ENCODE results near the gene ZNF236.

DNA sequence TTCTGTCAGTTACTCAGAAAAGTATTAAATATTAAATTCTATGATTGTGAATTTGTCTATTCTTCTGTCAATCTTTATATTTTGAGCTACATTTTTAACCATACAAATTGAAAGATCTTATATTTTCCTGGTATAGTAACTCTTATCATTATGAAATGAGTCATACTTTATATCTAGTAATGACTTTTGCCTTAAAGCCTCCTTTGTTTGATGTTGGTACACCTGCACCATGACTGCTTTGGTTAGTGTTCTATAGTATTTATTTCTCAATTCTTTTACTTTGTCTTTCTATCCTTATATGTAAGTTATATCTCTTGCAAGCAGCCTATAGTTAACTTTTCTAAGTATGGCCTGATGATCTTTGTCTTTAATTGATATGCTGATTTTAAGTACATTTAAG is 13.0 kb downstream of the ZNF236 start:
- TF ChIP-seq EZH2 (IDR thresholded peaks at IDR 0.05; ENCODE audit: borderline replicate concordance) (no peak), EZH2phosphoT487 (IDR thresholded peaks at IDR 0.05; ENCODE audit: low read depth, severe bottlenecking, unreplicated experiment) (no peak)
- TF ChIP-seq, protein P1, sequence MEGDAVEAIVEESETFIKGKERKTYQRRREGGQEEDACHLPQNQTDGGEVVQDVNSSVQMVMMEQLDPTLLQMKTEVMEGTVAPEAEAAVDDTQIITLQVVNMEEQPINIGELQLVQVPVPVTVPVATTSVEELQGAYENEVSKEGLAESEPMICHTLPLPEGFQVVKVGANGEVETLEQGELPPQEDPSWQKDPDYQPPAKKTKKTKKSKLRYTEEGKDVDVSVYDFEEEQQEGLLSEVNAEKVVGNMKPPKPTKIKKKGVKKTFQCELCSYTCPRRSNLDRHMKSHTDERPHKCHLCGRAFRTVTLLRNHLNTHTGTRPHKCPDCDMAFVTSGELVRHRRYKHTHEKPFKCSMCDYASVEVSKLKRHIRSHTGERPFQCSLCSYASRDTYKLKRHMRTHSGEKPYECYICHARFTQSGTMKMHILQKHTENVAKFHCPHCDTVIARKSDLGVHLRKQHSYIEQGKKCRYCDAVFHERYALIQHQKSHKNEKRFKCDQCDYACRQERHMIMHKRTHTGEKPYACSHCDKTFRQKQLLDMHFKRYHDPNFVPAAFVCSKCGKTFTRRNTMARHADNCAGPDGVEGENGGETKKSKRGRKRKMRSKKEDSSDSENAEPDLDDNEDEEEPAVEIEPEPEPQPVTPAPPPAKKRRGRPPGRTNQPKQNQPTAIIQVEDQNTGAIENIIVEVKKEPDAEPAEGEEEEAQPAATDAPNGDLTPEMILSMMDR (IDR thresholded peaks at IDR 0.05; ENCODE audit: poor library complexity) = no peak
